NOMO-1 treated with dmso at 0.1 percent for 144 hours (cell line): Measurements from ENCODE around the gene STRIP1.
"Not testable (repeated sequence)": the region's sequence is repeated elsewhere in the genome, so short reads cannot be mapped to it uniquely, and the experiment has no call there.

Experiments
- DNase-seq: peaks from one replicate; lab custom pipeline; 2025; ENCODE audit not compliant: unreplicated experiment; lab: John Stamatoyannopoulos, UW

Gene STRIP1

GRCh38 chr1:110067893-110068645 lies 33.6 kb downstream of the STRIP1 start:
- no peak for DNase-seq

- peak; percentile 26 for DNase-seq
Measured at GRCh38 chr1:110068646-110069403, 34.4 kb downstream of the STRIP1 start.

GRCh38 chr1:110069404-110070281 lies 35.2 kb downstream of the STRIP1 start:
- DNase-seq, result no peak

- no peak for DNase-seq
Measured at GRCh38 chr1:110070282-110070669, 35.9 kb downstream of the STRIP1 start.

- DNase-seq, result no peak
Measured at GRCh38 chr1:110070671-110071242, 36.3 kb downstream of the STRIP1 start, which contains the start of gene ALX3. ALX3 (minus strand) TSS chr1:110070672; CDS start chr1:110070612, 60 bp downstream.

GRCh38 chr1:110074166-110074565 lies 39.7 kb downstream of the STRIP1 start:
- DNase-seq, result no peak

GRCh38 chr1:110076789-110077500 lies 42.5 kb downstream of the STRIP1 start:
- no peak for DNase-seq

- not testable (repeated sequence) for DNase-seq
Measured at GRCh38 chr1:110079995-110080394, 45.6 kb downstream of the STRIP1 start.

- no peak for DNase-seq
Measured at GRCh38 chr1:110081061-110081460, 46.6 kb downstream of the STRIP1 start.

- no peak for DNase-seq
Measured at GRCh38 chr1:110082477-110082876, 48.1 kb downstream of the STRIP1 start.

GRCh38 chr1:110083061-110083865 lies 48.8 kb downstream of the STRIP1 start:
- DNase-seq, result no peak

- no peak for DNase-seq
Measured at GRCh38 chr1:110083866-110084226, 49.4 kb downstream of the STRIP1 start.

GRCh38 chr1:110084227-110085078 lies 50.0 kb downstream of the STRIP1 start:
- DNase-seq, result peak; percentile 36

GRCh38 chr1:110085671-110086070 lies 51.2 kb downstream of the STRIP1 start:
- no peak for DNase-seq

- DNase-seq, result no peak
Measured at GRCh38 chr1:110086961-110087360, 52.5 kb downstream of the STRIP1 start.

GRCh38 chr1:110087812-110088738 lies 53.7 kb downstream of the STRIP1 start:
- DNase-seq, result no peak

- no peak for DNase-seq
Measured at GRCh38 chr1:110088739-110089316, 54.4 kb downstream of the STRIP1 start.
